CD14-positive monocyte (primary cell): Measurements from ENCODE around the gene NELFA. TPM values are rescaled to one million over a fixed set of nuclear protein-coding genes. Genes with fewer than 3 reads are reported as not detected.

Source experiments
- DNase-seq, 3 donors: peaks; one replicate each; pipeline ENCODE4 v3.0.0-alpha.2; 2011 to 2022
- H2AFZ ChIP-seq: 2 replicates; pipeline ENCODE4 v1.6.0; 2012; ENCODE audit warnings: mild to moderate bottlenecking, low read depth, low read length, inconsistent platforms; ENCODE audit not compliant: insufficient read depth, poor library complexity, severe bottlenecking
- H3K27ac ChIP-seq, 2 donors: 1 replicate in 1 of 2; 2 replicates in 1 of 2; pipeline ENCODE4 v1.5.1; 2012 to 2013; ENCODE audit warnings: low read length in 2 of 2, control low read depth in 1 of 2, inconsistent platforms in 1 of 2, low read depth in 1 of 2, mild to moderate bottlenecking in 1 of 2
- H3K27me3 ChIP-seq, 2 donors: one replicate each; pipeline versions ENCODE4 v1.6.0 to v1.6.1; 2011 to 2013; ENCODE audit warnings: low read length in 2 of 2; ENCODE audit not compliant: control insufficient read depth in 2 of 2, insufficient read depth in 2 of 2
- H3K36me3 ChIP-seq, 2 donors: replicated peaks in 1 of 2; 1 replicate in 1 of 2; 2 replicates in 1 of 2; pipeline versions ENCODE4 v1.5.1 to v1.6.1; 2012 to 2013; ENCODE audit warnings: low read length in 2 of 2, control low read depth in 1 of 2, inconsistent platforms in 1 of 2, mild to moderate bottlenecking in 1 of 2; ENCODE audit not compliant: insufficient read depth in 2 of 2, control insufficient read depth in 1 of 2
- H3K4me1 ChIP-seq, 2 donors: 1 replicate in 1 of 2; 2 replicates in 1 of 2; pipeline versions ENCODE4 v1.5.1 to v1.6.1; 2012 to 2013; ENCODE audit warnings: low read length in 2 of 2, control low read depth in 1 of 2, inconsistent platforms in 1 of 2, mild to moderate bottlenecking in 1 of 2, moderate library complexity in 1 of 2; ENCODE audit not compliant: insufficient read depth in 2 of 2, control insufficient read depth in 1 of 2
- H3K4me2 ChIP-seq: replicated peaks from 2 replicates; pipeline ENCODE3; 2012; ENCODE audit warnings: low read length, moderate library complexity, mild to moderate bottlenecking; ENCODE audit not compliant: poor library complexity, severe bottlenecking; ENCODE audit errors: extremely low read depth
- H3K4me3 ChIP-seq, 3 experiments: fragments of 200-600 bp in 1 of 3; sonication (generic) in 1 of 3; replicated peaks in 1 of 3; 1 replicate in 2 of 3; 2 replicates in 1 of 3; pipeline ENCODE4 v1.5.1; 2011 to 2013; ENCODE audit warnings: low read length in 3 of 3, mild to moderate bottlenecking in 3 of 3, control low read depth in 2 of 3, low read depth in 2 of 3, inconsistent platforms in 1 of 3, moderate library complexity in 1 of 3
- H3K79me2 ChIP-seq: 2 replicates; pipeline ENCODE4 v1.6.0; 2012; ENCODE audit warnings: mild to moderate bottlenecking, control low read depth, inconsistent platforms, low read length, moderate library complexity; ENCODE audit not compliant: insufficient read depth
- H3K9ac ChIP-seq: 2 replicates; pipeline ENCODE4 v1.6.0; 2017; ENCODE audit warnings: low read length, mild to moderate bottlenecking; ENCODE audit not compliant: insufficient read depth, poor library complexity, severe bottlenecking
- H3K9me3 ChIP-seq, 2 donors: replicated peaks in 1 of 2; 1 replicate in 1 of 2; 2 replicates in 1 of 2; pipeline versions ENCODE4 v1.5.1 to v1.6.1; 2012 to 2013; ENCODE audit warnings: low read length in 2 of 2, control low read depth in 1 of 2; ENCODE audit not compliant: control insufficient read depth in 1 of 2, insufficient read depth in 1 of 2
- H4K20me1 ChIP-seq: 2 replicates; pipeline ENCODE4 v1.6.0; 2012; ENCODE audit warnings: mild to moderate bottlenecking, low read length, control low read depth, moderate library complexity; ENCODE audit not compliant: insufficient read depth
- H3K27ac Mint-ChIP-seq, 7 donors: one replicate each; pipeline ENCODE4 v1.8.0; 2020; ENCODE audit warnings: mild to moderate bottlenecking in 7 of 7, mixed read lengths in 7 of 7, moderate library complexity in 6 of 7, inconsistent platforms in 2 of 7
- H3K27me3 Mint-ChIP-seq, 3 donors: one replicate each; pipeline ENCODE4 v1.8.0; 2021 to 2022; ENCODE audit warnings: low read depth in 3 of 3, mild to moderate bottlenecking in 3 of 3, mixed read lengths in 3 of 3, moderate library complexity in 3 of 3, inconsistent platforms in 1 of 3
- H3K36me3 Mint-ChIP-seq, 2 donors: one replicate each; pipeline ENCODE4 v1.8.0; 2020; ENCODE audit warnings: mixed read lengths in 2 of 2, inconsistent platforms in 1 of 2, mild to moderate bottlenecking in 1 of 2
- H3K4me1 Mint-ChIP-seq: one replicate; pipeline ENCODE4 v1.8.0; 2020; ENCODE audit warnings: mild to moderate bottlenecking, mixed read lengths
- H3K4me3 Mint-ChIP-seq, 2 donors: one replicate each; pipeline ENCODE4 v1.8.0; 2020; ENCODE audit warnings: mild to moderate bottlenecking in 2 of 2, mixed read lengths in 2 of 2, moderate library complexity in 1 of 2
- H3K9me3 Mint-ChIP-seq, 7 donors: one replicate each; pipeline ENCODE4 v1.8.0; 2020 to 2022; ENCODE audit warnings: mixed read lengths in 7 of 7, mild to moderate bottlenecking in 6 of 7, moderate library complexity in 6 of 7, inconsistent platforms in 2 of 7
- CTCF ChIP-seq: fragments of 200-600 bp; IDR thresholded peaks from one replicate; pipeline ENCODE4 v1.8.0; 2022; ENCODE audit warnings: antibody characterized with exemption, mild to moderate bottlenecking
- WGBS: methylation state at CpG from one replicate; pipeline ENCODE4 v1.1.5; 2013; ENCODE audit warnings: missing lambda C conversion rate; ENCODE audit not compliant: insufficient coverage; 5-methylcytosine and 5-hydroxymethylcytosine counted together
- intact Hi-C, 2 donors: fragments of 100-400 bp; cut with micrococcal nuclease; formaldehyde crosslinking; loops; one replicate each; pipeline versions ENCODE4 v1.15.0 to v1.15.1; 2023
- polyA plus RNA-seq, 3 donors: library from polyadenylated mRNA; depleted of rRNA in 1 of 3; unstranded in 2 of 3; stranded (reverse) in 1 of 3; fragments of 300-500 nt in 2 of 3; fragments of >200 nt in 1 of 3; fragmentation: Illumina TruSeq in 2 of 3; gene quantifications; 1 replicate in 2 of 3; 2 replicates in 1 of 3; pipeline ENCODE4 v1.2.3, GENCODE V29; 2012 to 2021

NELFA gene
- polyA plus RNA-seq, 3 donors, result 10.0 to 22.1 (median 10.5) TPM

DNA sequence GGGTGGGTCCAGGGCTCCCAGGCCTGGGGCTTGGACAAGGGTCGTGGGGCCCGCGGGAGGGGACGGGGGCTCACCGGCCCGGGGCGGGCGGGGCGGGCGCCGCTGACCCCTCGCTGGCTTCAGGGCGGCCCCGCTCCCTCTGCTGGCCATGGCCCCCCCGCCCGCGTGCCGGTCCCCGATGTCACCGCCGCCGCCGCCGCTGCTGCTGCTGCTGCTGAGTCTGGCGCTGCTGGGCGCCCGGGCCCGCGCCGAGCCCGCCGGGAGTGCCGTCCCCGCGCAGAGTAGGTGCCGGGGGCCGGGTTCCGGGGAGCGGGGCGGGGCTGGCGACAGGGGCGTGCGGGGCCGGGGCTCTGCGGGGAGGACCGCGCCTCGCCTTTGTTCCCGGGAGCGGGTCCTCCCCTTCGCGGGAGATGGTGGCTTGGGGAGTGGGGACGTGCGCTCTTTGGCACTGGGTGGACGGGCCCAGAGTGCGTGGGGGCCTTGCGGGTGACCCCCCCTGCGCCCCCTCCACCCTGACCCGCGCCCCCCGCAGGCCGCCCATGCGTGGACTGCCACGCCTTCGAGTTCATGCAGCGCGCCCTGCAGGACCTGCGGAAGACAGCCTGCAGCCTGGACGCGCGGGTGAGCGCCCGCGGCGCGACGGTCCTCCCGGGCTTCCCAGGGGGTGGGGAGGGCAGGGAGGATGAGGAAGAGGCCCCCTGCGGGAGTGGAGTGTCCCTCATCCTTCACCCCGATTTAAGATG is 33.6 kb upstream of the NELFA start:
- WGBS, result under 1% methylated on average over 53 of the region's 80 CpGs
- no peak overlapping the region for H3K27ac Mint-ChIP-seq
- peaks cover 4 to 12% (median 7%) of the 10 kb centered on the region in 7 donors for H3K9me3 Mint-ChIP-seq
- peak; percentile 12 to 37 (median 12) for DNase-seq
- H3K27me3 Mint-ChIP-seq, result peaks cover 32 to 72% (median 49%) of the 10 kb centered on the region in 3 donors
- Histone ChIP-seq H3K27me3 (peaks cover 17 to 56% of the 10 kb centered on the region in 2 donors), H3K36me3 (peaks cover 0 to 3% of the 10 kb centered on the region in 2 donors), H3K27ac (peak overlapping the region in 1 of 2 donors; percentile 56), H2AFZ (peak overlapping the region; percentile 91), H3K79me2 (no peaks in the 10 kb centered on the region), H3K4me1 (peaks cover 14 to 19% of the 10 kb centered on the region in 2 donors), H3K9ac (peak overlapping the region; percentile 43), H4K20me1 (peaks cover 16% of the 10 kb centered on the region), H3K4me2 (peak overlapping the region; percentile 93), H3K4me3 (peak overlapping the region; percentile 43 to 79 (median 64)), H3K9me3 (peaks cover 5 to 7% of the 10 kb centered on the region in 2 donors)
- intact Hi-C loops, result loop anchor here in 1 of 2 donors (5.0 kb wide), 1 partner anchor 35 kb away; the partner anchor contains the start of gene NELFA
- peak; percentile 15 for TF ChIP-seq CTCF
- peaks cover 2 to 10% of the 10 kb centered on the region in 2 donors for H3K36me3 Mint-ChIP-seq
- H3K4me1 Mint-ChIP-seq, result peaks cover 6% of the 10 kb centered on the region
- peak overlapping the region; percentile 80 to 84 for H3K4me3 Mint-ChIP-seq

- H2AFZ ChIP-seq, result peak overlapping the region; percentile 91
- H4K20me1 ChIP-seq, result peaks cover 16% of the 10 kb centered on the region
- peak; percentile 92 to 95 (median 94) for DNase-seq
- H3K36me3 ChIP-seq, result peaks cover 0 to 3% of the 10 kb centered on the region in 2 donors
- intact Hi-C loops, result loop anchor here (2.0 to 5.0 kb wide), 2 partner anchors 31 to 34 kb away; partner anchors contain the start of gene NELFA (in 1 of the 2)
- H3K27ac ChIP-seq, result peak overlapping the region in 1 of 2 donors; percentile 56
- peak overlapping the region; percentile 93 for H3K4me2 ChIP-seq
- Mint-ChIP-seq H3K36me3 (peaks cover 2 to 10% of the 10 kb centered on the region in 2 donors), H3K4me1 (peaks cover 12% of the 10 kb centered on the region), H3K4me3 (peak overlapping the region; percentile 84 to 97), H3K9me3 (peaks cover 10 to 21% (median 15%) of the 10 kb centered on the region in 7 donors), H3K27ac (peak overlapping the region in 5 of 7 donors; percentile 15 to 84 (median 78)), H3K27me3 (peaks cover 35 to 71% (median 41%) of the 10 kb centered on the region in 3 donors)
- H3K9ac ChIP-seq, result peak overlapping the region; percentile 39
- no peak for TF ChIP-seq CTCF
- peaks cover 14 to 19% of the 10 kb centered on the region in 2 donors for H3K4me1 ChIP-seq
- peaks cover 17 to 56% of the 10 kb centered on the region in 2 donors for H3K27me3 ChIP-seq
- no peaks in the 10 kb centered on the region for H3K79me2 ChIP-seq
- peak overlapping the region; percentile 43 to 79 (median 64) for H3K4me3 ChIP-seq
- under 1% methylated on average over 94 of the region's 94 CpGs for WGBS
- peaks cover 5 to 13% of the 10 kb centered on the region in 2 donors for H3K9me3 ChIP-seq
Observed at GRCh38 chr4:2041239-2042130, 32.7 kb upstream of the NELFA start.
